ENCODE results near the gene ARL6IP6. TPM values are rescaled to one million over a fixed set of nuclear protein-coding genes. Genes with fewer than 3 reads are reported as not detected.
A peak's percentile ranks its signal among the peaks of the same experiment; 100 is the strongest.

Gene ARL6IP6
- 10 to 100 TPM; 48.6 to 78.5 (median 60.7) TPM for polyA plus RNA-seq (ENCODE audit: insufficient read depth in 1 of 5, insufficient read length in 5 of 5, low replicate concordance in 1 of 5)
- long read RNA-seq, donor 1, transcript ARL6IP6-201 (4 exons, 2,805 nt) = major isoform, 38 of 50 reads
- long read RNA-seq, donor 1, partial matches to known transcripts = 10 of 50 reads
- long read RNA-seq, donor 1, other reads (novel, unspliced or antisense) = 0 of 50 reads
- long read RNA-seq, donor 2, transcript ARL6IP6-201 (4 exons, 2,805 nt) = major isoform, 24 of 25 reads
- long read RNA-seq, donor 2, partial matches to known transcripts = 0 of 25 reads
- long read RNA-seq, donor 2, other reads (novel, unspliced or antisense) = 0 of 25 reads
- long read RNA-seq, donor 3, transcript ARL6IP6-201 (4 exons, 2,805 nt) = major isoform, 11 of 12 reads
- long read RNA-seq, donor 3, partial matches to known transcripts = 0 of 12 reads
- long read RNA-seq, donor 3, other reads (novel, unspliced or antisense) = 0 of 12 reads
- long read RNA-seq, donor 4, transcript ARL6IP6-201 (4 exons, 2,805 nt) = major isoform, 15 of 15 reads
- long read RNA-seq, donor 4, partial matches to known transcripts = 0 of 15 reads
- long read RNA-seq, donor 4, other reads (novel, unspliced or antisense) = 0 of 15 reads
- long read RNA-seq, donor 5, transcript ARL6IP6-201 (4 exons, 2,805 nt) = major isoform, 33 of 36 reads
- long read RNA-seq, donor 5, partial matches to known transcripts = 0 of 36 reads
- long read RNA-seq, donor 5, other reads (novel, unspliced or antisense) = 0 of 36 reads
- long read RNA-seq, donor 6, transcript ARL6IP6-201 (4 exons, 2,805 nt) = major isoform, 34 of 39 reads
- long read RNA-seq, donor 6, partial matches to known transcripts = 0 of 39 reads
- long read RNA-seq, donor 6, other reads (novel, unspliced or antisense) = 0 of 39 reads
- long read RNA-seq, donor 7, transcript ARL6IP6-201 (4 exons, 2,805 nt) = major isoform, 17 of 21 reads
- long read RNA-seq, donor 7, partial matches to known transcripts = 0 of 21 reads
- long read RNA-seq, donor 7, other reads (novel, unspliced or antisense) = 0 of 21 reads
- long read RNA-seq, donor 8, transcript ARL6IP6-201 (4 exons, 2,805 nt) = major isoform, 16 of 17 reads
- long read RNA-seq, donor 8, partial matches to known transcripts = 0 of 17 reads
- long read RNA-seq, donor 8, other reads (novel, unspliced or antisense) = 0 of 17 reads

DNA sequence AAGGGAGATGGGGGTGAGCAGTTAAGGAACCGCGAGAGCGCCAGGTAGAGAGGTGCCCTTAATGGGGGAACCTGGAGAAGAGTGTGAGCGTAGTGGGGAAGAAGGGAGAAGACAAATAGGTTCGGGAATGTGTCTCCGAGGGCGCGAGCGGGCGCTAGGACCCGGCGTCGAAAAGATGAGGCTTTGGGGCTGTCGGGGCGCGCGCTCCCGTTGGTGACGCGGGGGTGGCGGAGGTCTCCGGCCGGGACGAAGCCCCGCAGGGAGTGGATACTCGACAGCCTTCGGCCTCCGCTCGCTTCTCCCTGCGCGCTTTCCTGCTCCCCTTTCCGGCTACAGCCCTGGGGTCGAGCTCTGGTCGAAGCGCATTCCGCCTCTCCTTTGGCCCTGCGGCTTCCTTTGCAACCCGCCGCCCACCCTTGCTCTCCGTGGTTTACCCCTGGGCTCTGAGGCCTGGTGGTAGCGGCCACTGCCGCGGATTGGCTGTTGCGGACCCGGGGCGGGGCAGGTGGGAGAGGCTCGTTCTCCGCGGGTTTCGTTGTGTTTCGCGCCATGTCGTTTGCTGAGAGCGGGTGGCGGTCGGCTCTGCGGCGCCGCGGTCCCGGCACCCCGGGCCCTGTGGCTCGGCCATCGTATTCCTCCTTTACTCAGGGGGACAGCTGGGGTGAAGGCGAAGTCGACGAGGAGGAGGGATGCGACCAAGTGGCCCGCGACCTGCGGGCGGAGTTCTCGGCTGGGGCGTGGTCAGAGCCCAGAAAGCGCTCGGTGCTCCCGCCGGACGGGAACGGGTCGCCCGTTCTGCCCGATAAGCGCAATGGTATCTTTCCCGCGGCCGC lies at the start of gene ARL6IP6:
ARL6IP6 (plus strand) TSS at position 545 of the 833 bp plus-strand sequence; CDS start at position 550, 5 bp downstream.
- DNase-seq = peak; percentile 95 to 96

DNA sequence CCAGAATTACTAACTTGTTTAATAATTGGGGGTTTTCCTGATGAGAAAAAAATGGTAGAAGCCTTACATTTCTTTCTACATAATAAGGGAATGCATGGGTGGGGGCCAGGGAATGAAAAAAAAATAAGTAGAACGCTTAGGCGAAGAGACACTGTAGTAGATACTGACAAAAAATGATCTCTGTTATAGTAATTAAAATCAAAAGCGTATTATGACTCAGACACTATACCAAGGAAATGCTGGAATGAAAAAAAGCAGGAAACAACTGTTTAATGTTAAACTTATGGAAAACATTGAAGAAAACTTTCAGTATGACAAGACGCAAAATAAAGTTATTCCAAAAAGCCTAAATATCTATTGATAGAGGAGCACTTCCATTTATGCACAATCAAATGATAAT lies 44.1 kb upstream of the ARL6IP6 start:
- DNase-seq = no peak

DNA sequence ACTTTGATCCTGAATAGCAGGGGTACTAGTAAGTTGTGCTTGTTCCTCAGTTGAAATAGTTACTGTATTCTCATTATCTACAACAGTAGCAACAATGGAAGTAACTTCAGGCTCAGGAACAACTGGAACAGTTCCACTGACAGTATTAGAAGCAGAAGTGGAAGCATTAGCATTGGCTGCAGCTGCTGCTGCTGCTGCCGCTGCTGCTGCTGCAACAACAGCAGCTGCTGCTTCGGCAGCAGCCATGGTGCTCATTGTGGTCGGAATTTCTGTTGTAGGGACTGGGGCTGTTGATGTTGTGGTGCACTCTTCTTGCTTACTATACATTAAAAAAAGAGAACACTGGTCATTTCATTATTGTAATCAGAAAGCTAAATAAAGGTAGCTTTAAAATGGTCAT lies 42.0 kb upstream of the ARL6IP6 start:
- no peak for DNase-seq

DNA sequence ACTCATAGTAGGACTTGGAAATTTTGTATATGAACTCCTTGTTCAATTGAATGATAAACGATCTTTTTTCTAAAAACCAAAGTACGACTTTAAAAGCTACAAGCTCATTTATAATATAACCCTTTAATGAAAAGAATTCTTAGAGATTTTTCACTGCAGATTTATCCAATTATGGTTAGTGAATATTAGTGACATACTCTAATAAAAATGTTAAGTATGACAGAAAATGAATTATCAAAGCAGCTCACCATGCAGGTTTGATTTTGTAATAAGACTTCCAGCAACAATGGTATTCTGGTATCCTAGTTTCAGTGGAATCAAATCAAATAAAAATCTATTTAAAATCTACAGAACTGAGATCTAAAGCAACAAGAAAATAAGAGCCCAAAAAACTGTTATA lies 39.6 kb upstream of the ARL6IP6 start:
- DNase-seq = no peak

DNA sequence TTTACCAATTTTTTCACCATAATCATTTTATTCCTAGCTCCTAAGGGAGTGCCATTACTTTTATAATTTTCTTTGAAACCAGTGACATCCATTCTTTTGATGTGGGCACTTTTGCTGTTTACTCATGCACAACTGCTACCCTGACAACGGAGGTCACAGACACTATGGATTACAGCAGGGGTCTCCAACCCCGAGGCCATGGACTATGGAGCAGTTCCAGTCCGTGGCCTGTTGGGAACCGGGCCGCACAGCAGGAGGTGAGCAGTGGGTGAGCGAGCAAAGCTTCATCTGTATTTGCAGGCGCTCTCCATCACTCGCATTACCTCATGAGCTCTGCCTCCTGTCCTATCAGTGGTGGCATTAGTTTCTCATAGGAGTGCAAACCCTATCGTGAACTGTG lies 35.8 kb upstream of the ARL6IP6 start:
- no peak for DNase-seq

DNA sequence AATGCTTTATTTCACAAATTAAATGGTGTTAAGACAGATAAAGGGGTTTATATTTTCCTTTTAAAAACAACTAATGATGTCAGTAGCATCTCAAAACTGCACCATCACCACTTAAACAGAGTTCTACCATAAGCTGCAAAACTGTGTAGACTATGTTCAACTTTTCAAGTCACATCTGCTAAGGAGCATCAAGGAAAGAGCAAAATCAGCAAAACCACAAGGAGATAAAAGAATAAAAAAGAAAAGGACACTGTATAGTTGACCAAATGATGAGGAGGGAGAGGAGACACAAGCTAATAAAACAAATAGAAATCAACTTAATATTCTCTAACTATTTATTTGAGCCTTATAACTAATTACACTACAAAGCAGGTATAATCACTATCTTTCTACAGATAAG lies 35.0 kb upstream of the ARL6IP6 start:
- no peak for DNase-seq

DNA sequence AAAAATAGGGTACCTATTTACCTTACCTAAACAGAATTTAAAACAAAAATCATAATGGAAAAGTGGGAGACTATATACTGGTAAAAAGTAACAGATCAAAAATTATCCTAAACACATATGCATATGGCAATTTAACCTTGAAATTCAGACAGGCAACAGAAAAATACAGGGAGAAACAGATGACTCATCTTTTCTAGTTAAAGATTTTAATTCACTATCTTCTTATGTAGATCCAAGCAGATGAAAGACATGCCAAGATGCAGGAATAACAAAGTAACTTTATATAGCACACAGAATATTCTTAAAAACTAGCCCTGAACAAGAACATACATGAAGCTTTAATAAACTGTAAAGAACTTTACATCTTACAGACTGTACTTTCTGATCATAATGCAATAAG lies 32.1 kb upstream of the ARL6IP6 start:
- DNase-seq = no peak

DNA sequence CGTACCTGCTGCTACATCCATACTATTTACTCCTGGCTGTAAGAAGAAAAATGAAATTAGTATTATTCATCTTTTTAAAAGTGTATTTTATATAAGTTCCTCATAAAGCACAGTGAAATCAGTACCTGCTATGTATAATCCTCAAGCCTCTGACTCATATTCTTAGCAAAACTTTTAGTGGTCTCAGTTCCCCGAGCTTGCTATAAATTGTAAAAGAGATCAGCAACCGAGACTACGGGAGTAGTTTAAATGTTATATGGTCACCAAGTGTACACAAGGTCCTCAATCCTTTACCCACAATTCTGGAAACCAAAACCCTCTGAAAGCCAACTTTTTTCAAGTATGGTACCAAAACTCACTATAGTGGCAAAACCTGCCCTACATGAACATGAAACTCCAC lies 25.4 kb upstream of the ARL6IP6 start:
- DNase-seq = no peak

DNA sequence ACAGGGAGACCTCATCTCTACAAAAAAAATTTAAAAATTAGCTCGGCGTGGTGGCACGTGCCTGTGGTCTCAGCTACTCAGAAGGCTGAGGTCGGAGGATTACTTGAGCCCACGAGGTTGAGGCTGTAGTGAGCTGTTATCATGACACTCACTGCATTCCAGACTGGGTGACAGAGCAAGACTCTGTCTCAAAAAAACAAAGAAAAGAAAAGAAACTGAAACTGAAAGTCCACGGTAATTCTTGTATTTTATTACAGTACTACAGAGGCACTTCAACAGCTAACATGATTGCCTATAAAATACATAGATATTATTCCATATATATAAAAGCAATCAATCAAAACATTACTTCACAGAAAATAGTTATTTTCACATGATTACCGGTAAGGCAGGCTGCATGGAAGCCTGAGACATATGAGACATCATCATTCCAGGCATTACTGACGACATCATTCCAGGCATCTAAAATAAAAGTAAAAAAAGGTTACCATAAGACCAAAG lies 24.2 kb upstream of the ARL6IP6 start:
- no peak for DNase-seq

DNA sequence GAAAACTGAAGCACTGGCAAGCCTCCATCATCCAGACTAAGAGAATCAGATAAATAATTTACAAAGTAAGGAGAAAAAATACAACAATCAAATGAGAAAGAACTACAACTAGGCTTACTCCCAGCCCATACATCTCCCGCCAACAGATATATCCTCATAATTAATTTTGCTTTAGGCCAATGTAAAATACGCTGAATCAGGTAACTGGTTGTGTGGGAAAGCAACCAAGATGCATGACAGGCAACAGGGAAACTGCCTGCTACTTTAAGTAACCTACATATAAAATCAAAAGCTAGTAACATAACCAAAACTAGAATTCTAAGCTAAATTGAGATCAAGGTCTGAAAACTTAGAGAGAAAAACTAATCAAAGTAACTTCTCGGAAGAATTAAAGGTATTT lies 22.7 kb upstream of the ARL6IP6 start:
- no peak for DNase-seq

DNA sequence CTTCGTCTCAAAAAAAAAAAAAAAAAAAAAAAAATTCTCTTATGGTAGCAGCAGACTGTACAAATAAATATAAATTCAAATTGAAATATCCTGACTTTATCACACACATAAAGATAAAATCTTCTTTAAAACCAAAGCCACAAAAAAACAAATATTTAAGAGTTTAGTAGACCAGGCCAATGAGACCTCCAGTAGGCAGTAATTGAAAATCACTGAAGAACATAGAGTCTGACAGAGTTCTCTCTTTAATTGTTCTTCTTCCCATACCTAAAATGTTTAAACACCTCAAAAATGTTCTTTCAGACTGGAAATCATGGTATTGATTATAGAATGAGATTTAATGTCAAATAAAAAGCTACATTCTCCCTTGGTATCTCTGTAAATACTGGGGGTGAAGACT lies 21.9 kb upstream of the ARL6IP6 start:
- DNase-seq = no peak

DNA sequence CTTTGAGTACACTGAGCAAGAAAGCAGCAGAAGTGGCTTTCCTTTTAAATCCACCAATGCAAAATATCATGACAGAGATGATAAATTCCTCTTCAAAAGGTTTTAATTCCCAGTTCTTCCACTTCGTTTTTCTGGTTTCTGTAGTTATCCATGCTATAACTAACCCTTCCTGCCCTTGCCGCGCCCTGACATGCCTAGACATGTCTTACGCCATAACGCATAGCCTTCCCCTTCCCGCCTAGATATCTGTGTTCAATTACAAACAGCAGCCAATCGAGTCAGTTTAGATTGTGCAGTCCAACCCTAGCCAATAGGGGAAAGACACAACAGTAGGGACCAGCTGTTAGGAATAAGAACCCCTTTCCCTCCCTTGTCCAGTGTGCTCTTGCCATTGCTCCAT lies 17.2 kb upstream of the ARL6IP6 start:
- DNase-seq = no peak

DNA sequence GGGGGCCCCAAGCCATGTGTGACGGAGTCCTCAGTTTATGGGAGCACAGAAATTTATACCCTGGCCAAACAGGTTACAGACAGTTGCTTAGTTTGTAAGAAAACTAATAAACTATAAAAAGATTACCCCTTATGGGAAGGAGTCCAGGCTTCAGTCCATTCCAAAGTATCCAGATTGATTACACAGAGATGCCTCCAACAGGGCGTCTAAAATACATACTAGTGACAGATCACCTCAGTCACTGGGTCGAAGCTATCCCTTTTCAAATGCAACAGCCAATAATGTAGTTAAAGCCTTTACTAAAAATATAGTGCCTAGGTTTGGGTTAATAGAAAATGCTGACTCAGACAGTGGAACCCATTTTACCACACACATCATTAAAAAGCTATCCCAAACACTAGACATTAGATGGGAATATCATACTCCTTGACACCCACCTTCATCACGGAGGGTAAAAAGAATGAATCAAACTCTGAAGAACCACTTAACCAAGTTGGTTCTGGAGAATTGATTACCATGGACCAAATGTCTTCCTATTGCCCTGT lies 11.9 kb upstream of the ARL6IP6 start:
- no peak for DNase-seq

DNA sequence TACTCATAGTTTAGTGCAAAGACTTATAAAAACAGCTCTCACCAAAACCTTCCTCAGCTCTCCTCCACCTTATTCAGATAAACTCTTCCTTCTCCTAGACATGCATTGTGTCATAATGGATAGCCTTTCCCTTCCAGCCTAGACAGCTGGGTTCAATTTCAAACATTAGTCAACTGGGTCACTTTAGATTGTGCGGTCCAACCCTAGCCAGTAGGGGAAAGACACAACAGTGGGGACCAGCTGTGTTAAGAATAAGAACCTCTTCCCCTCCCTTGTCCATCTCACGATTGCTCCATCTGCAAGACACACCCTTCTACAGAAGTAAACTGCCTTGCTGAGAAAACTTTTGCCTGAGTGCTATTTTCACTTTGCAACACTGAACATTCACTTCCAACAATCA lies 9.7 kb upstream of the ARL6IP6 start:
- DNase-seq = no peak

DNA sequence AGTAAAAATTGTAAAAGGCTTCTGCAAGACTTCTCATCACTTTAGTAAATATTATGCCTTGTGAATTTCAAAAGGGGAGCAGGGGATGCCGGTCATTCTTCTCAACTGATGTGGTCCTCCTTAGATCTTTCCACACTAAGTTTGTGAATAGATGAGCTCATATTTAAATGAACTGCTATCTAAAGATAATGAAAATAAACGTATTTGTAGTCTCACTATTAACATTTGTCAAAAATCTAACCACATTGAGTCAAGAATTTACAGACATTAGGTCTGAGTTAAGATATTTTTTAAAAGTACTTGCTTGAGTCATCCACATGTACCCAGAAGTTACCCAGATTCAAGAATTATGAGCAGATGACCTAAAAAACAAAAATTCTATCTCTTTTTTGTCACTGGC lies 7.7 kb upstream of the ARL6IP6 start:
- DNase-seq = no peak

DNA sequence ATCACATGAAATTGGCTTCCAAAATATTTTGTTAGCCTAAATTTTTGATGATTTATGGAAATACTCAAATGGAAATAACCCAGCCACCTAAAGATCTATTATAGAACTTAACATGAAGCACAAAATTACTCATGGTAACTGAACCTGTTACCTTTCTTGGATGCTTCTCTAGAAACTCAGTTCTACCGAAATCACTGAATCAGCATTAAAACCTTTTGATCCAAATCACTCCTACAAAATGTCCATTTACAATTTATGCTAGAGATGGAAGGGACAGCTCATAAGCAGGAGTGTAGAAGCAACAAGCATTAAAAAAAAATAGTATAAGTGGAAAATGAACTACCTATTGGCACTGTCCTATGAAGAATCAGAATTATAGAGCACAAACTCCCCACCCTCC lies 3.3 kb upstream of the ARL6IP6 start:
- no peak for DNase-seq

DNA sequence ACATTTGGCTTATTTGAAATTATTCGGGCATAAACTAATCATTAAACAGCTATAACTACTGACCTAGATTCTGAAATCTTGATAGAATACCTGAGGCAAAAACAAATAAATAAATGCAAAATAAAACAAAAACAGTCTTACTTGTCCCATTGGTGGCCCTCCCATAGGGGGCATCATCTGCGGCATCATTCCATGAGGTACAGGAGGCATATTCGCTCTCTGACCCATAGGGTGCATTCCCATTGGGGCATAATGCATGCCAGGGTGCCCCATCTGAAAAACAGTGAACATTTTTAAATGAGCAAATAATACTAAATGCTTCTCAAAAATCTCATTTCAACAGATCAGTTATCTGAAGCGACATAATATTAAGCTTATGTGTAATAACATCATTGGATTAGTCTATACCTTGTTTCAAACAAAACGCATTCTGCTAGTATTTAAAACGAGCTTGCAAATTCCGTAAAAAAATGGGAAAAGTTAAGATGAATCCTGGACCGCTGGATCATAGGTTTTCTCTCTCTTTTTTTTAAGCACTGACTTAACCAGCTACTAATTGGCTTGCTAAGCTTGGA lies 2.5 kb upstream of the ARL6IP6 start:
- no peak for DNase-seq

DNA sequence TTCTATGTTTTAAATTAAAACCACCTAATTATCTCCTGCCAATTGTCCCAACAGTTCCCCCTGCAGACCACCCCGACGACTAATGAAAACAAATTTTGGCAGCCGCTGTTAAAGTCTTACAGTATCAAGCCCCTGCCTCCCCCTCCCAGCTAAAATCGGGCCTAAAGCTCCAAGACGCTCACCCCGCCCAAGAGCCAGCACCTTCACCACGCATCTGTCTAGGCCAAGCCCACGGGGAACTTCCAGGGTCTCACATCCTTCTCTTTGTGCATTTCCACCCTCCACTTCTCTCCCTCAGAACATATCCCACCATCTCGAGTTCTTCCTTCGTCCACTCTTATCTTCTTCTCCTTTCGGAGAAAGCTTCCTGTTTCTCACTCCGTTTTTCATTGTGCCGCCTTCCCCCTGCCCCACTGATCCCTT lies 1.6 kb upstream of the ARL6IP6 start:
- DNase-seq = no peak

DNA sequence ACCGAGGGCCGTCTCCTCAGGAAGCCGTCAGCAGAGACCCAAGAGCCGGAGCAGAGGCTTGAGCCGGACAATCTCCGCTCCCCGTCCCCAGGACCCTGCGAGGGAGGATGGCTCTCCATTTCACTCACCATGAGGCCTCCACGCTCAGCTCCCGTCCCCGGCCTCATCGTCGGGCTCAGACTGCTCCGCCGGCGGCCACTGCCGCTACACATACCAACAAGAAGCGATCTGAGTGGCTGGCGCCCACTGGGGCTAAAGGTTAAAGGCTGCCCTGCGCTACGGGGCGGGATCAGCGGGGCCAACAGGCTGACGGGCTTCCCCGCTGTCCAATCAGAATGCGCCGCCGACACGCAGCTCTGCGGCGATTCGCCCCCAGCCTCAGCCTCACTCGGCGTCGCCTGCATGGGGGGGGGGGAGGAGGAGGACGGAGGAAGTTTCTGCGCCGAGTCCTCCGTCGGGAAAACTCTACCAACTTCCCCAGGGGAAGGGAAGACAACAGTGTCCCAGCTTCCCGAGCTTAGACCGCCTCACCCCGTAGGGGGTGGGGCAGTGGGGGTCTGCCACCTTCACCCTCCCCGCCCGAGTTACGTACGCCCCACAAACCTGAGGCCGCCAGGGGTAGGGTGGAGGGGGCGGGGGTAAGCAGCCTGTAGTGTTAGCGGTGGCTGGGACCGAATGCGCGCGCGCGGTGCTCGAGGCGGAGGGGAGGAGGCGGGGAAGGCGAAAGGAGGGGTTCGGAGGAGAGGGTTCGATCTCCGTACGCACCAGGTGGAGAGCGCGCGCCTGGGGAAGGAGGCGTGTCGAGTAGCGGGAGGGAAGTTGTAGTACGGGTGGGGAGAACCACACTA lies 968 bp upstream of the ARL6IP6 start, which contains the start of gene PRPF40A:
PRPF40A (minus strand) TSS at position 234 of the 848 bp plus-strand sequence; CDS start at position 212, 22 bp downstream.
- peak; percentile 99 for DNase-seq
